Omental fat pad (tissue), 4 donors: Measurements from ENCODE around the gene DEFB131B. TPM values are rescaled to one million over a fixed set of nuclear protein-coding genes. Genes with fewer than 3 reads are reported as not detected.
"Not testable (repeated sequence)": the region's sequence is repeated elsewhere in the genome, so short reads cannot be mapped to it uniquely, and the experiment has no call there.

ENCODE experiments used
- ATAC-seq: fragments of 150-250 bp; one replicate; pipeline ENCODE4 v1.9.1; 2016; ENCODE audit warnings: mild to moderate bottlenecking, moderate library complexity; ENCODE audit not compliant: low FRiP score
- DNase-seq: peaks from one replicate; pipeline ENCODE4 v3.0.0-alpha.2; 2019; ENCODE audit warnings: low spot score
- CTCF ChIP-seq, 3 donors: fragments of 450-650 bp; IDR thresholded peaks; one replicate each; pipeline ENCODE4 v1.5.1; 2016 to 2017; ENCODE audit warnings: antibody characterized with exemption in 3 of 3, mild to moderate bottlenecking in 3 of 3, moderate library complexity in 2 of 3
- total RNA-seq, 4 donors: library from RNA; depleted of rRNA; stranded (reverse); fragments of >200 nt; gene quantifications; one replicate each; pipeline ENCODE4 v1.1.0, GENCODE V29; 2016

Gene DEFB131B
- total RNA-seq, 4 donors from 2014 or later = not detected

GRCh38 chr11:71895961-71896360 lies 17.7 kb downstream of the DEFB131B start:
- no peak for DNase-seq
- no peak for ATAC-seq
- no peak for TF ChIP-seq CTCF (IDR thresholded peaks at IDR 0.05)

GRCh38 chr11:71901137-71901536 lies 22.9 kb downstream of the DEFB131B start:
- ATAC-seq, DNase-seq: not testable (repeated sequence)

GRCh38 chr11:71908218-71908617 lies 30.0 kb downstream of the DEFB131B start:
- no peak for TF ChIP-seq CTCF (IDR thresholded peaks at IDR 0.05)
- no peak for ATAC-seq

GRCh38 chr11:71910775-71911174 lies 32.5 kb downstream of the DEFB131B start:
- DNase-seq, ATAC-seq: not testable (repeated sequence)

More at GRCh38 chr11:71908218-71908617, 30.0 kb downstream of the DEFB131B start:
- no peak for DNase-seq

- DNase-seq, ATAC-seq: not testable (repeated sequence)
Observed at GRCh38 chr11:71911321-71911985, 33.2 kb downstream of the DEFB131B start.

GRCh38 chr11:71911986-71912340 lies 33.7 kb downstream of the DEFB131B start:
- ATAC-seq, DNase-seq: not testable (repeated sequence)

GRCh38 chr11:71913756-71914526 lies 35.7 kb downstream of the DEFB131B start:
- DNase-seq = no peak
- TF ChIP-seq CTCF (IDR thresholded peaks at IDR 0.05) = no peak
- no peak for ATAC-seq

GRCh38 chr11:71914617-71915189 lies 36.5 kb downstream of the DEFB131B start:
- ATAC-seq = no peak
- TF ChIP-seq CTCF (IDR thresholded peaks at IDR 0.05) = no peak
- no peak for DNase-seq

- no peak for DNase-seq
- TF ChIP-seq CTCF (IDR thresholded peaks at IDR 0.05) = no peak
- no peak for ATAC-seq
Observed at GRCh38 chr11:71917646-71918140, 39.4 kb downstream of the DEFB131B start.
